Diencephalon (tissue), 1 donor: Measurements from ENCODE around the gene WNT7A. TPM values are rescaled to one million over a fixed set of nuclear protein-coding genes. Genes with fewer than 3 reads are reported as not detected.

ENCODE experiments used
- total RNA-seq: library from RNA; depleted of rRNA; stranded (reverse); fragments of >200 nt; gene quantifications from one replicate; pipeline ENCODE4 v1.2.3, GENCODE V29; 2014

The WNT7A gene
- total RNA-seq, result 12.9 TPM

GRCh38 chr3:13879946-13880810 is at the start of gene WNT7A:
WNT7A (minus strand) TSS chr3:13880071; CDS start chr3:13879816, 255 bp downstream.

Other genes starting within 250 kb of the WNT7A start
- gene CHCHD4, start 244.8 kb upstream of the WNT7A start, total RNA-seq, result 12.2 TPM
- gene TMEM43, start 245.0 kb upstream of the WNT7A start, total RNA-seq, result 33.4 TPM